ENCODE data around the gene ZNF569. TPM values are rescaled to one million over a fixed set of nuclear protein-coding genes. Genes with fewer than 3 reads are reported as not detected.
"Not testable (repeated sequence)": the region's sequence is repeated elsewhere in the genome, so short reads cannot be mapped to it uniquely, and the experiment has no call there.

The ZNF569 gene
- total RNA-seq, 6 donors from 2014 or later, result 1.0 to 4.8 (median 2.9) TPM

DNA sequence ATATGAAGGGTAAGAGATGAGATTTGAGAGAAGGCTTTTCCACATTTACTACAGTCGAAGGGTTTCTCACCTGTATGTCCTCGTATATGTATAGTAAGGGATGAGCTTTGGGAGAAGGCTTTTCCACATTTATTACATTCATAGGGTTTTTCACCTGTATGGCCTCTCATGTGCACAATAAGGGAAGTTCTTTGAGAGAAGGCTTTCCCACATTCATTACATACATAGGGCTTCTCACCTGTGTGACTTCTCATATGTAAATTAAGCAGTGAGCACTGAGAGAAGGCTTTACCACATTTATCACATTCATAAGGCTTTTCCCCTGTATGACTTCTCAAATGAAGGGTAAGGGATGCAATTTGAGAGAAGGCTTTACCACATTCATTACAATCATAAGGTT lies 54.5 kb downstream of the ZNF569 start:
- no peak for TF ChIP-seq CTCF (IDR thresholded peaks at IDR 0.05)
- TF ChIP-seq POLR2AphosphoS5 (IDR thresholded peaks at IDR 0.05), result no peak
- TF ChIP-seq POLR2A (IDR thresholded peaks at IDR 0.05), result no peak
- TF ChIP-seq EP300 (IDR thresholded peaks at IDR 0.05), result no peak
- H3K9me3 ChIP-seq, result peaks cover 93 to 99% (median 96%) of the 10 kb centered on the region in 4 donors
- H3K36me3 ChIP-seq, result peaks cover 0 to 35% (median 19%) of the 10 kb centered on the region in 4 donors
- H3K27me3 ChIP-seq, result no peaks in the 10 kb centered on the region
- ATAC-seq (ENCODE audit: low FRiP score in 2 of 2), result no peak
- H3K27ac ChIP-seq, result no peak overlapping the region
- 94 to 100% methylated on average over 2 of the region's 2 CpGs for WGBS, 2 donors
- no peak overlapping the region for H3K4me3 ChIP-seq
- no peaks in the 10 kb centered on the region for H3K4me1 ChIP-seq
- DNase-seq, result no peak

DNA sequence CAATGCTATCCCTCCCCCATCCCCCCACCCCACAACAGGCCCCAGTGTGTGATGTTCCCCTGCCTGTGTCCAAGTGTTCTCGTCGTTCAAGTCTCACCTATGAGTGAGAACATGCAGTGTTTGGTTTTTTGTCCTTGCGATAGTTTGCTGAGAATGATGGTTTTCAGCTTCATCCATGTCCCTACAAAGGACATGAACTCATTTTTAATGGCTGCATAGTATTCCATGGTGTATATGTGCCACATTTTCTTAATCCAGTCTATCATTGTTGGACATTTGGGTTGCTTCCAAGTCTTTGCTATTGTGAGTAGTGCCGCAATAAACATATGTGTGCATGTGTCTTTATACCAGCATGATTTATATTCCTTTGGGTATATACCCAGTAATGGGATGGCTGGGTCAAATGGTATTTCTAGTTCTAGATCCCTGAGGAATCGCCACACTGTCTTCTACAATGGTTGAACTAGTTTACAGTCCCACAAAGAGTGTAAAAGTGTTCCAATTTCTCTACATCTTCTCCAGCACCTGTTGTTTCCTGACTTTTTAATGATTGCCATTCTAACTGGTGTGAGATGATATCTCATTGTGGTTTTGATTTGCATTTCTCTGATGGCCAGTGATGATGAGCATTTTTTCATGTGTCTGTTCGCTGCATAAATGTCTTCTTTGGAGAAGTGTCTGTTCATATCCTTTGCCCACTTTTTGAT lies 61.0 kb downstream of the ZNF569 start:
- 80 to 88% methylated on average over 6 of the region's 6 CpGs for WGBS, 2 donors

DNA sequence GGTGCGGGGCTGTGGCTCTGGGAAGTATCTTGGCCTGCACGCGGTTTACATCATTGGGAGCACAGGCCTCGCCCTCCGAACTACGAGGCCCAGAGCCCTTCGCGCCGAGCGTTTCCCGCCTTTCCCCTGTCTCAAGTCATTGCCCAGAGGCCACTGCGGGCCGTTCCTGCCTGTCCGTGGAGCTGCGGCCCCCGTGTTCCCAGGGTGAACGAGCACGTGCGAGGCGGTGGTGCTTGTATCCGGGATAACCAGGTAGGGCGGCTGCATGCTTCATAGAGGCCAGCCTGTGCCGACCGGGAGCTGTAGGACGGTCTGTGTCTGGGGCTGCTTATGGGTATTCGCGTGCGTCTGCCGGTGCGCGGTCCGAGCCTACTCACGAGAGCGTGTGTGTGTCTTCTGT lies 63.8 kb downstream of the ZNF569 start:
- Histone ChIP-seq H3K9me3 (peaks cover 19 to 98% (median 78%) of the 10 kb centered on the region in 4 donors), H3K27ac (no peak overlapping the region), H3K4me1 (no peaks in the 10 kb centered on the region), H3K4me3 (no peak overlapping the region), H3K36me3 (no peaks in the 10 kb centered on the region), H3K27me3 (no peaks in the 10 kb centered on the region)
- no peak for TF ChIP-seq EP300 (IDR thresholded peaks at IDR 0.05)
- no peak for TF ChIP-seq POLR2A (IDR thresholded peaks at IDR 0.05)
- TF ChIP-seq CTCF (IDR thresholded peaks at IDR 0.05), result no peak
- TF ChIP-seq POLR2AphosphoS5 (IDR thresholded peaks at IDR 0.05), result no peak
- no peak for ATAC-seq (ENCODE audit: low FRiP score in 2 of 2)
- DNase-seq, result peak in 1 of 2 donors; percentile 56
- WGBS, 2 donors, result 46 to 56% methylated on average over 19 to 31 of the region's 34 CpGs

More for the DNA sequence above, 61.0 kb downstream of the ZNF569 start:
- not testable (repeated sequence) for H3K4me3 ChIP-seq; H3K27me3 ChIP-seq; DNase-seq; H3K36me3 ChIP-seq; ATAC-seq (ENCODE audit: low FRiP score in 2 of 2); H3K4me1 ChIP-seq; H3K27ac ChIP-seq
- peaks cover 37 to 98% (median 83%) of the 10 kb centered on the region in 4 donors for H3K9me3 ChIP-seq

- Histone ChIP-seq H3K4me3 (no peak overlapping the region), H3K9me3 (peaks cover 30 to 100% (median 81%) of the 10 kb centered on the region in 4 donors), H3K27ac (no peak overlapping the region), H3K27me3 (no peaks in the 10 kb centered on the region), H3K4me1 (no peaks in the 10 kb centered on the region), H3K36me3 (no peaks in the 10 kb centered on the region)
- TF ChIP-seq CTCF (IDR thresholded peaks at IDR 0.05) (no peak), EP300 (IDR thresholded peaks at IDR 0.05) (no peak), POLR2AphosphoS5 (IDR thresholded peaks at IDR 0.05) (no peak), POLR2A (IDR thresholded peaks at IDR 0.05) (no peak)
- DNase-seq (no peak), ATAC-seq (ENCODE audit: low FRiP score in 2 of 2) (no peak)
- WGBS, 2 donors, result 96 to 100% methylated on average over 1 of the region's 1 CpG
Observed at GRCh38 chr19:37401078-37401477, 66.2 kb downstream of the ZNF569 start.

DNA sequence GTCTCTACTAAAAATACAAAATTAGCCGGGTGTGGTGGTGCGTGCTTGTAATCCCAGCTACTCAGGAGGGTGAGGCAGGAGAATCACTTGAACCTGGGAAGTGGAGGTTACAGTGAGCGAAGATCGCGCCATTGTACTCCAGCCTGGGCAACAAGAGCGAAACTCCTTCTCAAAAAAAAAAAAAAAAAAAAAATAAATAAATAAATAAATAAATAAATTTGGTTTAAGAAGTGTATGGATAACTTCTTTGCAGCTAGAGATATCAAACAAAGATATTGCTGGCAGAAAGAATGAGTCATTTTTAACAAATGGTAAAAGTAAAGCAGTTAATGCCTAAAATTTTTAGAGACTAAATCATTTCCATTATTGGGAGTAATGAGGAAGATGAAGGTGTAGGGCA lies 75.8 kb downstream of the ZNF569 start:
- not testable (repeated sequence) for H3K27me3 ChIP-seq; ATAC-seq (ENCODE audit: low FRiP score in 2 of 2); H3K27ac ChIP-seq; H3K4me3 ChIP-seq; DNase-seq; H3K4me1 ChIP-seq
- H3K9me3 ChIP-seq, result peaks cover 88 to 96% (median 95%) of the 10 kb centered on the region in 4 donors
- WGBS, 2 donors, result 93 to 95% methylated on average over 6 of the region's 6 CpGs
- H3K36me3 ChIP-seq, result peaks cover 9 to 33% (median 25%) of the 10 kb centered on the region in 4 donors

DNA sequence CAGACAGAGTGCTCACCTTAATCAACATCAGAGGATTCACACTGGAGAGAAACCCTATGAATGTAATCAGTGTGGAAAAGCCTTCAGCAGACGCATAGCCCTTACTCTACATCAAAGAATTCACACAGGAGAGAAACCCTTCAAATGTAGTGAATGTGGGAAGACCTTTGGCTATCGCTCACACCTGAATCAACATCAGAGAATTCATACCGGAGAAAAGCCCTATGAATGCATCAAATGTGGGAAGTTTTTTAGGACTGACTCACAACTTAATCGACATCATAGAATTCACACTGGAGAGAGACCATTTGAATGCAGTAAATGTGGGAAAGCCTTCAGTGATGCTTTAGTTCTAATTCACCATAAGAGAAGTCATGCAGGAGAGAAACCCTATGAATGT lies 78.0 kb downstream of the ZNF569 start:
- H3K36me3 ChIP-seq, result peaks cover 13 to 53% (median 40%) of the 10 kb centered on the region in 4 donors
- H3K27me3 ChIP-seq, result no peaks in the 10 kb centered on the region
- H3K4me1 ChIP-seq, result no peaks in the 10 kb centered on the region
- DNase-seq (no peak), ATAC-seq (ENCODE audit: low FRiP score in 2 of 2) (no peak)
- WGBS, 2 donors, result 93 to 98% methylated on average over 4 of the region's 4 CpGs
- no peak overlapping the region for H3K27ac ChIP-seq
- no peak overlapping the region for H3K4me3 ChIP-seq
- TF ChIP-seq CTCF (IDR thresholded peaks at IDR 0.05), result no peak
- TF ChIP-seq EP300 (IDR thresholded peaks at IDR 0.05), result no peak
- TF ChIP-seq POLR2AphosphoS5 (IDR thresholded peaks at IDR 0.05), result no peak
- peaks cover 82 to 97% (median 94%) of the 10 kb centered on the region in 4 donors for H3K9me3 ChIP-seq

Data from upper lobe of left lung (tissue), 6 donors.